ENCODE results near the gene NR6A1. TPM values are rescaled to one million over a fixed set of nuclear protein-coding genes. Genes with fewer than 3 reads are reported as not detected.
A peak's percentile ranks its signal among the peaks of the same experiment; 100 is the strongest.

NR6A1 gene
- total and polyA plus RNA-seq, 2 of the 8 experiments (the other 6 are each of a cell fraction or from before 2014, with no cell fraction given), result 93.2 to 237 TPM

- H3K27ac ChIP-seq (ENCODE audit: low read depth, low read length), result 0 out of 2 replicates have a peak overlapping the region, but pooled peaks have one; percentile 8
- POLR2A ChIA-PET (ENCODE audit: partially characterized antibody), result interaction anchor here (0.6 to 1.1 kb wide), 4 partner anchors 9 to 392 kb away, joined by 3 to 4 read pairs (median 3); no protein-coding TSS in a partner anchor
- H3K4me2 ChIP-seq (ENCODE audit: insufficient read depth in 1 of 2, low read depth in 2 of 2, low read length in 2 of 2), result no peak overlapping the region
These were observed 63.0 kb downstream of the NR6A1 start for GRCh38 chr9:124708074-124708473.

More at GRCh38 chr9:124708074-124708473, 63.0 kb downstream of the NR6A1 start:
- Histone ChIP-seq H3K27me3 (replicated peaks in 1 of 4; ENCODE audit: control insufficient read depth in 3 of 4, extremely low read depth in 1 of 4, insufficient read depth in 3 of 4, low read length in 3 of 4) (no peaks in the 10 kb centered on the region), H2BK20ac (ENCODE audit: low read length) (no peak overlapping the region), H3K4ac (replicated peaks; ENCODE audit: insufficient read length, low read depth, low read length) (no peak overlapping the region), H4K20me1 (replicated peaks in 1 of 2; ENCODE audit: control insufficient read depth in 1 of 2, insufficient read depth in 2 of 2, low read length in 2 of 2) (peaks cover 0 to 8% of the 10 kb centered on the region in 2 experiments), H2BK15ac (ENCODE audit: low read length) (no peak overlapping the region), H3K4me3 (ENCODE audit: extremely low read depth in 1 of 4, insufficient read depth in 2 of 4, low read depth in 3 of 4, low read length in 4 of 4) (no peak overlapping the region), H3K56ac (replicated peaks; ENCODE audit: insufficient read length, low read depth, low read length) (no peak overlapping the region), H4K8ac (ENCODE audit: extremely low read depth, insufficient read depth, low read length) (no peak overlapping the region), H2BK12ac (ENCODE audit: low read depth, low read length) (no peak overlapping the region), H2BK120ac (replicated peaks; ENCODE audit: low read depth, low read length) (no peak overlapping the region), H2BK5ac (ENCODE audit: low read depth, low read length) (0 out of 2 replicates have a peak overlapping the region, but pooled peaks have one; percentile 47), H4K5ac (ENCODE audit: insufficient read length, low read depth, low read length) (no peak overlapping the region), H3K9me3 (ENCODE audit: insufficient read depth in 2 of 2, low read depth in 1 of 2, low read length in 1 of 2) (no peaks in the 10 kb centered on the region; a peak in 1 of 4 replicates), H3K18ac (ENCODE audit: extremely low read depth, low read length) (no peak overlapping the region), H2AK5ac (ENCODE audit: low read depth, low read length) (no peak overlapping the region), H3K4me1 (replicated peaks in 1 of 4; ENCODE audit: control insufficient read depth in 3 of 4, insufficient read depth in 4 of 4, low read length in 3 of 4) (peaks cover 2 to 16% (median 7%) of the 10 kb centered on the region in 4 experiments; a peak in 5 of 7 replicates), H3K36me3 (ENCODE audit: control insufficient read depth in 2 of 4, insufficient read depth in 4 of 4, low read length in 3 of 4) (no peaks in the 10 kb centered on the region), H3K14ac (ENCODE audit: insufficient read length) (no peak overlapping the region), H3K79me1 (ENCODE audit: low read depth, low read length) (no peaks in the 10 kb centered on the region), H3K79me2 (ENCODE audit: control insufficient read depth in 1 of 2, insufficient read depth in 2 of 2, low read length in 2 of 2) (peaks cover 0 to 67% of the 10 kb centered on the region in 2 experiments; a peak in 3 of 4 replicates), H2AFZ (ENCODE audit: low read length) (no peak overlapping the region), H3K23ac (ENCODE audit: insufficient read length) (no peak overlapping the region), H4K91ac (replicated peaks; ENCODE audit: insufficient read length, low read length) (no peak overlapping the region), H3K9ac (replicated peaks in 1 of 4; ENCODE audit: extremely low read depth in 1 of 4, low read depth in 3 of 4, low read length in 3 of 4) (no peak overlapping the region), H3K23me2 (ENCODE audit: low read depth, low read length) (no peaks in the 10 kb centered on the region)
- WGBS, 2 experiments (ENCODE audit: extremely low coverage in 1 of 2, insufficient coverage in 1 of 2, insufficient read length in 1 of 2, insufficient replicate concordance in 2 of 2, low coverage in 1 of 2, low lambda C conversion rate in 2 of 2, missing lambda C conversion rate in 1 of 2), result 78% methylated on average over 2 of the region's 2 CpGs; no CpG with 5 or more reads in 1 of the 2 experiments
- DNase-seq (ENCODE audit: low read depth in 1 of 2, low spot score in 2 of 2), result no peak
- no peak; the same call in 1 of the 2 replicates for TF ChIP-seq POLR2AphosphoS5 (IDR thresholded peaks at IDR 0.05; ENCODE audit: low read depth, low read length)
- TF ChIP-seq ASH2L (IDR thresholded peaks at IDR 0.05; ENCODE audit: low read length), result no peak
- no peak for TF ChIP-seq CTBP2 (IDR thresholded peaks at IDR 0.05; ENCODE audit: borderline replicate concordance, insufficient read depth, insufficient read length, low read length)
- TF ChIP-seq TBP (IDR thresholded peaks at IDR 0.05; ENCODE audit: low read depth, low read length), result no peak
- TF ChIP-seq FOSL1 (IDR thresholded peaks at IDR 0.05; ENCODE audit: insufficient read depth, low read depth, low read length), result no peak
- TF ChIP-seq RFX5 (IDR thresholded peaks at IDR 0.05; ENCODE audit: borderline replicate concordance, low read depth, low read length), result no peak
- no peak for TF ChIP-seq GABPA (IDR thresholded peaks at IDR 0.05; ENCODE audit: borderline replicate concordance, insufficient read depth, low read length)
- TF ChIP-seq TEAD4 (IDR thresholded peaks at IDR 0.05; ENCODE audit: low read depth, low read length), result no peak
- TF ChIP-seq CBX8 (IDR thresholded peaks at IDR 0.05; ENCODE audit: borderline replicate concordance, low read depth, low read length), result no peak
- no peak for TF ChIP-seq NANOG (IDR thresholded peaks at IDR 0.05; ENCODE audit: insufficient read depth, low read depth, low read length, poor library complexity, severe bottlenecking)
- no peak for FAIRE-seq
- CTCF ChIA-PET (ENCODE audit: partially characterized antibody), result interaction anchor here (0.7 to 8.8 kb wide), 10 partner anchors 47 to 233 kb away, joined by 3 to 128 read pairs (median 4); no protein-coding TSS in a partner anchor

Measured in H1 (cell line).